ENCODE data around the gene AFG1L. TPM values are rescaled to one million over a fixed set of nuclear protein-coding genes. Genes with fewer than 3 reads are reported as not detected.
"Not testable (repeated sequence)": the region's sequence is repeated elsewhere in the genome, so short reads cannot be mapped to it uniquely, and the experiment has no call there.

AFG1L gene
- total RNA-seq, 1 donor from 2014 or later: 12.4 TPM

DNA sequence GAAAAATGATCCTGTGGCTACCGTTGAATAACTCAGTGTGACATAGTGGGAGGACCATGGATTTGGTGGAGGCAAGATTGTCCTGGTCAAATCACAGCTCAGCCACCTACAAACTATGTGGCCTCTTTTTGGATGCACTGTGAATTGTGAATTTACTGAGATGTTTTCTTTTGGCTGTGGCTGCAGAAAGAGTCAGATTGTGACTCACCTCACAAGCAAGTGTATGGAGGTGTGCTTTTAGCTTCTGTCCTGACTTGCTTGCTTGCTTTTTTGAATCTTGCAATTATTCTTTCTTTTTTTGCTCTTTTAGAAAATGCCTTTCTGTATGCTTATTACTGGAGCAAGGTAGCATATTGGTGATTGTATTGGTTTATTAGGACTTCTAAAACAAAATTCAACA, 143.0 kb downstream of the AFG1L start:
- intact Hi-C loops (cut with micrococcal nuclease): no loop called here
- ATAC-seq: no peak
- no peak for DNase-seq

DNA sequence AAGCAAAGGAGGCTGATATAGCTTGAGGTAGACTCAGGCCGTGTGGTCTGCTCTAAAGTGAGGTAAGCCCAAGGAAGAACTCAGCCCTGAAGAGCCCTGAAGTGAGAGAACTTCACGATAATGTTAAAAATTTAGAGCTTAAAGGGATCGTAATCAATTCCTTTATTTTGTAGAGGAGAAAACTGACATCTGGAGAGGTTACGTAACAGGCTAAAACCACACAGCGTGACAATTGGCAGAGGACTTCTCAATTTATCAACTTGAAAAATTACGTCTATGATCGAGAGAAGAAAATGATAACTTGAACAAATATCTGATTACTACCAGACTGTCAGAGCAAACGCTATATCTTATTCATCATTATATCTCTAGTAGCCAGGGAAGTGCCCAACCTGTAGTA, 144.1 kb downstream of the AFG1L start:
- no peak for DNase-seq
- no peak for ATAC-seq
- intact Hi-C loops (cut with micrococcal nuclease): no loop called here

DNA sequence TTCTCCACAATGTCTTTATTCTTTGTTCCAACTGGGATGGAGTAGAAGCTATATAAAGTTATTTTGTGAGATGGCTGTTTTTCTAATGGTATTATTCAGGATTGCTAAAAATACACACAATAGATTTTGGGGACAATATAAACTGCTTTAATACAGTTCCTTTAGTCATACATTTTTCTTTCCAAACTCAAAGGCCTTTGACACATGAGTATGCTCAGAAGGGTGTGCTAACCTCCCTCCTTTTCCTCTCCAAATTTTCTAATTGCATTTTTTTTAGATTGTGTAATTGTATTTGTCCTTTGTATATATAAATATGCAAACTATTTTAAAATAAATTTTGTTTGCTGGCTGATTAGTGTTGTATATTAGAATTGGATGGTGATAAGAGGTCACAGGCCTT, 146.3 kb downstream of the AFG1L start:
- DNase-seq (no peak), ATAC-seq (no peak)
- intact Hi-C loops (cut with micrococcal nuclease): no loop called here

DNA sequence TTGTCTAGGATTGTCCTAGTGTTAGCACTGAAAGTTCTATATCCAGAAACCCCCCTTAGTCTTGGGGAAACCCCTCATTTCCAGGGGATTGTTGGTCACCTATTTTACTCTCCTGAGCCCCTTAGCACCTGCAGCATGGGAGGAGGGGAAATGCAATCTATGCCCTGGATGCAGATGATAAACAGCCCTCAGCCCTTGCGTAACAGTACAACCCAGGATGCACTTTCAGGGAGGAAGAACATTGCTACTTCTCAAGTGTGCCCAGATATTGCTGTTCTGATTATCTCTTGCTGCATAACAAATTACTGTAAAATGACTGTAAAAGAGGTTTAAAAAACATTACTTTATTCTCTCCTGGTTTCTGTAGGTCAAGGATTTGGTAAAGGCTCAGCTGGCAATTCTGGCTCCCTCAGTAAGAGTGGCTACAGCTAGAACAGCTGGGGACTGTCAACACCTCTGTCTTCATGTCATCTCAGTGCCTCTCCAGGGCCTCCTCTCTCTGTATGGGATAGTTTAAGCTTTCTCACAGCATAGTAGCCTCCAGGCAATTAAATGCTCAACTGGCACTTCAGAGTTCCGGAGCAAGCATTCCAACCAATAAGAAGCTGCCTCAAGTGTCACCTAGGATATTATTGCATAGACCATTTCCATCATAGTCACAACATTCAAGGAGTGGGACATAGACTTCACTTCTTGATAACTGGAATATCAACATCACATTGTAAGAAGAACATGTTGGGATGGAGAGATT, 148.1 kb downstream of the AFG1L start:
- ATAC-seq (peak; percentile 60), DNase-seq (no peak)
- intact Hi-C loops (cut with micrococcal nuclease): no loop called here

DNA sequence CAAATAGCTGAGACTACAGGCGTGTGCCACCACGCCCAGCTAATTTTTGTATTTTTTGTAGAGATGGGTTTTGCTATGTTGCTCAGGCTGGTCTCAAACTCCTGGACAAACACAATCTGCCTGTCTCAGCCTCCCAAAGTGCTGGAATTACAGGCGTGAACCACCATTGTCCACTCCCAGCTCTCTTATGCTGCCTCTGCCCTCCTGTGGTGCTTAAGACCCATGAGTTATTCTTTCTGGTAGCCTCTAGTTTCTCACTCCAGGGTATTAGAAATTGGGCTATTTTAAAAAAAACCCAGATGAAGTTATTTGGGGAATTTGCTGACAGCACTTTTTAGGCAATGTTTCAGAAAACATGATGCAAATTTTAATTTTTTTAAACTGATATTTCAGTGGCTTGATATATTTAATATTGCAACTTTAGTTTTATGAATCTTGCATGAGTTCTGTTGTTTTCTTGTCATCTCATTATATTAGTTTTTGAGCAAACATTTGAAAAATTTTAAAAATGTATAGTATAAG, 151.8 kb downstream of the AFG1L start:
- ATAC-seq: no peak
- DNase-seq: no peak
- intact Hi-C loops (cut with micrococcal nuclease): no loop called here

DNA sequence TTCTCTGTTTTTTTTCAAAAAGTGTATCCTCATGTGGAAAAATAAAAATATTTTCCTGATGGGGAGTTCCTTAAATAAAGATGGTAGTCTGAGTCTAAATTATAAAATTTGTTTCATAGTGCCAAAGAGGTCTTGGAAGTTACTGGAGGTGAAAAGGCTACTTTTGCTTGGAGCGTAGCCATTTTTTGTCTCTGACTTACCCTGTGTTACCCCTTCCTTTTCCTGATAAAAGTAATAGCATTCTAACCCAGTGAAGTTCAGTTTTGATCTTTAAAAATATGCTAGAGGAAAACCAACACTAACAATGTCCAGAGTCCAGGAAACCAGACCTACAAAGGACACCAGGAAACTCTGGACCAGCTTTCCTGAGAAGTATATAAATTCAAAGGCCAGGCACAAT, 153.6 kb downstream of the AFG1L start:
- intact Hi-C loops (cut with micrococcal nuclease): no loop called here
- no peak for DNase-seq
- no peak for ATAC-seq

DNA sequence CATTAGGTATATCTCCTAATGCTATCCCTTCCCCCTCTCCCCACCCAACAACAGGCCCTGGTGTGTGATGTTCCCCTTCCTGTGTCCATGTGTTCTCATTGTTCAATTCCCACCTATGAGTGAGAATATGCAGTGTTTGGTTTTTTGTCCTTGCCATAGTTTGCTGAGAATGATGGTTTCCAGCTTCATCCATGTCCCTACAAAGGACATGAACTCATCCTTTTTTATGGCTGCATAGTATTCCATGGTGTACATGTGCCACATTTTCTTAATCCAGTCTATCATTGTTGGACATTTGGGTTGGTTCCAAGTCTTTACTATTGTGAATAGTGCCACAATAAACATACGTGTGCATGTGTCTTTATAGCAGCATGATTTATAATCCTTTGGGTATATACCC, 154.9 kb downstream of the AFG1L start:
- ATAC-seq; DNase-seq; intact Hi-C loops (cut with micrococcal nuclease): not testable (repeated sequence)

DNA sequence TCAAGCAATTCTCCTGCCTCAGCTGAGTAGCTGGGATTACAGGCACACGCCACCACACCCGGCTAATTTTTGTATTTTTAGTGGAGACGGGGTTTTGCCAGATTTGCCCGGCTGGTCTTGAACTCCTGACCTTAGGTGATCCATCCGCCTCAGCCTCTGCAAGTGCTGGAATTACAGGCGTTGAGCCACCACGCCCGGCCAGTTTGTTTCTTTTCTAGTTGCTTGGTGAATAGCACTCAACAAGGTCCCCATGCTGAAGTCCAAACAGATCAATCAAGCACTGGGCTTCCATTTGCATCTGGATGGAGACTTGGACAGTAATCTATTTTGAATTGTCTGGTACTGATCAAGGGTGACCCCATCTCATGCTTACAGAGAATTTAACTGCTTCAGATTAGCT, 157.0 kb downstream of the AFG1L start:
- intact Hi-C loops (cut with micrococcal nuclease): no loop called here
- ATAC-seq: no peak
- no peak for DNase-seq

DNA sequence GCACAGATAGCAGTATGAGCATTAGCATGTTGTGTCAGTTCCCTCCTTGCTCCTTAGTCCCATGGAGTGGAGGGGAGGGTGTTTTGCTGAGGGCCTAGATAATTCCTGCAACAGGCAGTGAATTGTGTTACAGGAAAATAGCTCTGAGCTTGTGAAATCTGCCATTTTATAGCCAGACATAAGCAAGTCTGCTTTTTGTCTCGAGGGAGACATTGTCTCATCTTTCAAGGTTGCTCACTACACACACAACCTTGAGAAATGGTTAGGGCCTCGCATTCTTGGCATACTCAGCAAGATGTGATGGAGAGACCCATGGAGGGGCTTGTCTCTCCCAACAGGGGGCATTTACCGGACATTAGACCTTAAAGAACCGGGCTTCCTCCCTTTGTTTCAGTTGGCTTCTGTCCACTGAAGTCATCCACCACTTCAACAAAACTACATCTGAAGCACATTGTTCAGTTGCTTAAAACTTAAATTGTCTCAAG, 157.9 kb downstream of the AFG1L start:
- DNase-seq (no peak), ATAC-seq (no peak)
- intact Hi-C loops (cut with micrococcal nuclease): no loop called here

DNA sequence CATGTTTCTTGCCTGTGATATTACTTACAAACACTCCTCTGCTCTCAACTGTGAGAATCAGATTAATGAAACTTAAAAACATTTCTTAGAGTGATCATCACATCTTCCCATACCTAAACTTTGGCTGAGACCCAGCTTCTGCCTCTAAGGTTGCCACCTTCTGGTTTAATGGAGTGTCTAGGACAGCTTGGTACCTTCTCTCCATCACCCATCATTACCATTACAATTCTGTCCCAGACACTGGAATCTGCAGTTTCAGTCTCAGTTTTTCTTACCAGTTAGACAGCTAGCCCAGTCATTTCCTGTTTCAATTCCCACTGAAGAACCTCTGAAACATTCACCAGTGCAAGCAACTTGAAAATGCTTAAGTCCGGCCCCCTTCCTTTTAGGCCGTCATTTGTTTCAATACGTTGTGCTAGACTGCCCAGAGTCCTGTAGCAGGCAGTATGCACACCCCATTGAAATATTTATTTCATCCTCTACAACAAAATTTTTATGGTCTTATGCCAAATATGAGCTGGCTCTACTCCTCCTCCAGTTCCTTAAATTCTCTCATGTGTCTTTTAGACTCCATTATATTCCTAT, 158.8 kb downstream of the AFG1L start:
- ATAC-seq (peak; percentile 50), DNase-seq (no peak)
- intact Hi-C loops (cut with micrococcal nuclease): no loop called here

DNA sequence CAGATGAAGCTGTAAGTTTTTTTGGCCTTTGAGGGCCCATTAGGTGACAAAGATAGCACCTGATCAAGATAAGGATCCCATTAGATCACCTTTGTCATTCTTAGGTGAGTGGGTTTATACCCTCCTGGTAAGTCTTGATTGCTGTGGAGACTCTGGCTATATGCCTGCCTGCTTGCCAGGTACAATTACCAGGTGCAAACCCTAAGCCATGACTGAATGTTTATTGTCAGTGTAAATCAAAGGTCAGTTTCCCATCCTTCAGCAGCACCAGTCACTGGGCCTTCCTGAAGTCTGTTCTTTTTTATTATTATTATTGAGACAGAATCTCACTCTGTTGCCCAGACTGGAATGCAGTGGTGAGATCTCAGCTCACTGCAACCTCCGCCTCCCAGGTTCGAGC, 159.5 kb downstream of the AFG1L start:
- intact Hi-C loops (cut with micrococcal nuclease): no loop called here
- ATAC-seq (no peak), DNase-seq (no peak)

DNA sequence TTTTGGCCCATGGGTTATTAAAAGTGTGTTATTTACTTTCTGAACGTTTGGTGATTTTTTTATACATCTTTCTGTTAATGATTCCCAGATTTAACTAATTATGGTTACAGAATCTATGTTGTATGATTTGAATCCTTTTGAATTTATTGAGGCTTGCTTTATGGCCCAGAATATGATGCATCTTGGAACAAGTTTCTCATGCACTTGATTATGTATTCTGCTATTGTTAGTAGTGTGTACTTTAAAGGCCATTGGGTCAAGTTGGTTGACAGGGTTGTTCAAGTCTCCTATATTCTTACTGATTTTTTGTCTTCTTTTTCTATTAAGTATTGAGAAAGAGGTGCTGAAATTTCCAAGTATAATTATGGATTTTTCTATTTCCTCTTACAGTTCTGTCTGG, 160.8 kb downstream of the AFG1L start:
- no peak for DNase-seq
- intact Hi-C loops (cut with micrococcal nuclease): no loop called here
- no peak for ATAC-seq

DNA sequence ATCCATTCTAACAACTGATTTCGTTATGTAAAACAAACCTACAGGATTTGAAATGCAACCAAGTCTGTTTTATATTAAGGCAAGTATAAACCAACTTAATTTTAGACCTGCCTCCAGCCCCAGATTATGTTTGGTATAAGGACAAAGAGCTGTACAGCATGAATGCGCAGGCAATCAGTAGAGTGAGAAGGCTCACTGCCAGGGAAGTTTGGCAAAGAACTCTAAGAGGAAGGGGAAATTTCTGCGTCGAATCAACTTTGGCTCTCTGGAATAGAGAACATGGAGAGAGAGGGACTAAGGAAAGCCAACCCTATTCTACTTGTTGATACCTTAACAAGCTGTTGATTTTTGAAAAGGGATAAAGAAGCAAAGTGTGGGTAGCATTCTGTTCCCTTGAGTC, 168.9 kb downstream of the AFG1L start:
- intact Hi-C loops (cut with micrococcal nuclease): no loop called here
- ATAC-seq (peak; percentile 52), DNase-seq (no peak)

DNA sequence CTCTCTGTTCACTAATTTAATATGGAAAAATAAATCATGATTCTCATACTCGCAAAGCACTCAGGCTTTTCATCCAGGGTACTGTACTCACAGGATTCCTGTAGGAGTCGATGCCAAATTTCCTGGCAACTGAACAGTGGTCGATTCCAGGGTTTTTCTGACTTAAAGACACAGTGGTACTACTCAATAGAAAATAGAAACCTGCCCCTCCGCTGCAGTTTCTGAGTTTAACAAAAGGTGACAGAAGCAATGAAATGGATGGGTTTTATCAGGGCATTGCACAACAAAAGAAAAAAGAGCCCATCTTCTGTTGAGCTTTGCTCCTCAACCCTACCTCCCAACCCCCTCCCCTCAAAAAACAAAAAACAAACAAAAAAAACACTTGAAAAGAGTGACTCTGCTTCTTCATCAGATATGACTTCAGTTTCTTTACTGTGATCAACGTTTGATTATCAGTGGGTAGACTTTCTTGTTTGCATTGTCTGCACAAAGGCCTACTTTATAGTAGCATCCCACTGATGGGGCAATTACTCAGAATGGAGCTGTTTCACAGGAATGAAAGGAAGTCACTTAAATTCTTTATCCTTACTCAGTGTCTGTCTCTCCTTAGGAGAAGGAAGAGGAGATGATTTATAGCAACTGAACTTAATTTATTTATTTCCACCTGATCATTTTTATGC, 169.7 kb downstream of the AFG1L start:
- ATAC-seq (no peak), DNase-seq (no peak)
- intact Hi-C loops (cut with micrococcal nuclease): no loop called here

DNA sequence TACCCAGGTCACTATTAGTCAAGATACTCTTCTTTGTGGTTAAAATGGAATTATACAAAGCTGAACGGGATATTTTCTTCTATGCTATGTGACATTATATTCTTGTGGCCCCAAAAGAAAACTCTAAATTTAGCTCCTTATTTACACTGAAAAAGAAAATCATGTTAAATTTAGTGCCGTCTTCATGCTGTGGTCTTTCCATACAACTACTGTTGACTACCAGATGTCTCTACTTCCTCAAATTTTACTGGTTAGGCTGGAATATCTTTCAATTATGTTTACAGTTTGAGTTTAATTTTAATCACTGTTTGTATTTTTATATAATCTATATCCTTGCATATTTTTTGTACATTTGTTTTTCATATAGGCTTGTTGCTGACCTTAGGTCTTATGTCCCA, 170.2 kb downstream of the AFG1L start:
- no peak for ATAC-seq
- intact Hi-C loops (cut with micrococcal nuclease): no loop called here

DNA sequence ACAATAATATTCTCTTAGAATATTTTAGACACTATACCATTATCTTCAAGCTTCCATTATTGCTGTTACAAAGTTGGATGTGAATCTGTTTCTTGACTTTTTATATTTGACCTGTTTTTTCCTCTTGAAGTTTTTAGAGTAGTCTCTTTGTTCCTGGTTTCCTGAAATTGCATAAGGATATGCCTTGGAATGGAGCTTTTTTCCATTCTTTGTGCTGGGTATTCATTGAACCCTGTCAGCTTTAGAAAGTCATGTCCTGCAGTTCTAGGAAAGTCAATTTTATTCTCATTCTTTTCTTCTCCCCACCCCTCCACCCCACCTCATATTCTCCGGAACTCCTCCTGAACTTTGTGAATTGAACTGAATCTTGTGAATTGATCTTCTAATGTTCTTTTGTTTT, 173.5 kb downstream of the AFG1L start:
- DNase-seq: no peak
- intact Hi-C loops (cut with micrococcal nuclease): no loop called here
- ATAC-seq: no peak

More for the DNA sequence above, 170.2 kb downstream of the AFG1L start:
- DNase-seq: no peak

DNA sequence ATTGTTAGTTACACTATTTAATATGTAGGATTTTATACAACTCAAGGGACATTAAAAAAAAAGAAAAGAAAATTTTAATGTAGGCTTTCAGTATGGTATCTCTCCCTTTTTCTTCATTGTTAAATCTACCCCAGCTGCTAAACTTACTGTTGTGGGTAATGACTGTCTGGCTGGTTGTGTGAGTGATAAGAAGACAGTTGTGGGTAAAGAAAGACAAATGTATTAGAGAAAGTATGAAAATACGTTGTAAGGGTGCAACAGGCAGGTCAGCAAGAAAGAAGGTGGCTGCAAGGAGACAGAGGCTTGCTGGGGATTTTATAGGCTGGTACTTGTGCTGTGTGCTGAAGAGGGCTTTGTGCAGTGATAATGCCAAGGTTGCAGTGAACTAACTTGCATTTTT, 174.5 kb downstream of the AFG1L start:
- intact Hi-C loops (cut with micrococcal nuclease): no loop called here

DNA sequence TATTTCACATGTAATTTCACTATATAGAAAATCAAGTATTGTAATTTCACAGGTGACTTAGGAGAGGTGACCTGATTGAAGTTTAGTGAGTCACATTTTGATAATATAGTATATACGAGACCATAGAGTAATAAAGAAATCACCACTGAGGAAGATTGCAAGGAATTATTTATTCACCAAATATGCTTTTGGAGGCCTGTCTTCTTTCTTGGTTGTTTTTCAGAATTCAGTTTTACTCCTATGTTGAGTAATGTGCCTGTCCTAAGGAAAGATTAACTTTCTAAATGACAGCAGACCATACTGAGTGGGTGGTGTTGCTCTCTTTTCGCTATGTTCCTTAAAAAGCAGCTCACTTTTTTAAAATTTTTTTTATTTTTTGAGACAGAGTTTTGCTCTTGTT, 178.3 kb downstream of the AFG1L start:
- intact Hi-C loops (cut with micrococcal nuclease): no loop called here
- no peak for ATAC-seq
- DNase-seq: no peak

More for the DNA sequence above, 174.5 kb downstream of the AFG1L start:
- DNase-seq (no peak), ATAC-seq (no peak)

DNA sequence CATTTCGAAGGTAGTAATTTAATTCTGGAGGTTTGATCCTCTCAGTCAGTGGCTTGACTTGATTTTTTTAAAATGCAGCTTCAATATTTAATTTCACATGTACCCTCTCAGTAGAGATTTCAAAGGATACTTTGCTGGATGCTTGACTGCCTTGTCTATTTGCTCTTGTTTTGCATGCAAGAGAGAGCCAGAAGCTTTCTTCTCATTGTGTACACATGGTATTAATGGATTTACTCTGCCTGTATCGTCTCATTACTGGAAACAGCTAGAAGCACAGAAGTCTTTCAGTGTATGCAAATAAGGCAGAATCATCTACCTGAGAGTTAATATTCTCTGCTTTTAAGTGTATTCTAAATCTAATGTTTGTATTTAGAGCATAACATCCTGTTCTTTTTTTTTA, 181.5 kb downstream of the AFG1L start:
- intact Hi-C loops (cut with micrococcal nuclease): no loop called here
- DNase-seq: no peak
- ATAC-seq: no peak

DNA sequence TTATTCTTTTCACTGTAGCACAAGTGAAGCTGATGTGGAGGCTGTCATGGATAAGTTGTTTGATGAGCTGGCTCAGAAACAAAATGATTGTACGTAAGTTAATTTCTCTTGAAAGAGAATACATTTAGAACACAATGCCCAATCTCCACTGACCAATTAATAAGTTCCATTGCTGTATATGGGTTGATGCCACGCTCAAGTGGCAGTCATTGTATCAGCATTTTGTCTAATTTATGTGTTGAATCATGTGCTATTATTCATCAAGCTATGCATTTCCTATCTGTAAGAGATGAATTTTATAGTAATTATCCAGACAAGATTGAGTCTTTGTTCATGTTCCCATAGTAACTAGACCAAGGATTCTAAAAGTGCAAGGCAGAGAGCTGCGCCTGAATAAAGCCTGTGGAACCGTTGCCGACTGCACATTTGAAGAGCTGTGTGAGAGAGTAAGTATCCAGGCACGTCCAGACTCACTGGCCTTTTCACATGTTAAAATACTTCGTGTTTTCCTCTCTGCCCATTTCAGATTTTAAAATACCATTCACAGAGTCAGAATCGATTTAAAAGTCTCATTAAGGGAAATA, 182.1 kb downstream of the AFG1L start:
- DNase-seq: no peak
- intact Hi-C loops (cut with micrococcal nuclease): no loop called here

More for the DNA sequence above, 182.1 kb downstream of the AFG1L start:
- ATAC-seq: no peak
